ENCODE measurements around the gene CAMK2G. TPM values are rescaled to one million over a fixed set of nuclear protein-coding genes. Genes with fewer than 3 reads are reported as not detected.

CAMK2G gene
- total RNA-seq, 1 donor from 2014 or later = 15.9 TPM

- H3K27me3 Mint-ChIP-seq (ENCODE audit: insufficient read depth) = peaks cover 10% of the 10 kb centered on the region
- intact Hi-C loops (cut with micrococcal nuclease) = loop anchor here (10.0 kb wide), 2 partner anchors 128 to 1362 kb away; partner anchors contain the start of genes COMTD1 and SEC24C
- peaks cover 78% of the 10 kb centered on the region for H3K4me1 Mint-ChIP-seq (ENCODE audit: low read depth)
- H3K9me3 Mint-ChIP-seq = no peaks in the 10 kb centered on the region
- H3K27ac Mint-ChIP-seq = peak overlapping the region; percentile 36
- peaks cover 23% of the 10 kb centered on the region for H3K36me3 Mint-ChIP-seq (ENCODE audit: low read depth)
- peak overlapping the region; percentile 84 for H3K4me3 Mint-ChIP-seq
- DNase-seq (ENCODE audit: low spot score) = no peak
These were observed 1.1 kb downstream of the CAMK2G start for GRCh38 chr10:73873142-73873837.

GRCh38 chr10:73872190-73872710 lies 2.1 kb downstream of the CAMK2G start:
- H3K4me3 Mint-ChIP-seq = peak overlapping the region; percentile 84
- H3K4me1 Mint-ChIP-seq (ENCODE audit: low read depth) = peaks cover 79% of the 10 kb centered on the region
- DNase-seq (ENCODE audit: low spot score) = no peak
- H3K27me3 Mint-ChIP-seq (ENCODE audit: insufficient read depth) = peaks cover 6% of the 10 kb centered on the region
- peaks cover 23% of the 10 kb centered on the region for H3K36me3 Mint-ChIP-seq (ENCODE audit: low read depth)
- intact Hi-C loops (cut with micrococcal nuclease) = loop anchor here (10.0 kb wide), 2 partner anchors 127 to 1363 kb away; partner anchors contain the start of genes COMTD1 and SEC24C
- H3K27ac Mint-ChIP-seq = peak overlapping the region; percentile 10
- no peaks in the 10 kb centered on the region for H3K9me3 Mint-ChIP-seq

GRCh38 chr10:73871295-73872189 lies 2.8 kb downstream of the CAMK2G start:
- Mint-ChIP-seq H3K4me1 (ENCODE audit: low read depth) (peaks cover 79% of the 10 kb centered on the region), H3K27me3 (ENCODE audit: insufficient read depth) (no peaks in the 10 kb centered on the region), H3K9me3 (no peaks in the 10 kb centered on the region), H3K36me3 (ENCODE audit: low read depth) (peaks cover 23% of the 10 kb centered on the region), H3K27ac (no peak overlapping the region), H3K4me3 (peak overlapping the region; percentile 84)
- intact Hi-C loops (cut with micrococcal nuclease) = loop anchor here (10.0 kb wide), 2 partner anchors 127 to 1363 kb away; partner anchors contain the start of genes COMTD1 and SEC24C
- no peak for DNase-seq (ENCODE audit: low spot score)

- intact Hi-C loops (cut with micrococcal nuclease) = no loop called here
- no peak for DNase-seq (ENCODE audit: low spot score)
- Mint-ChIP-seq H3K9me3 (no peaks in the 10 kb centered on the region), H3K4me1 (ENCODE audit: low read depth) (peaks cover 92% of the 10 kb centered on the region), H3K27ac (peak overlapping the region; percentile 31), H3K27me3 (ENCODE audit: insufficient read depth) (no peaks in the 10 kb centered on the region), H3K36me3 (ENCODE audit: low read depth) (peaks cover 26% of the 10 kb centered on the region), H3K4me3 (no peak overlapping the region)
These were observed 5.6 kb downstream of the CAMK2G start for GRCh38 chr10:73868655-73869195.

- intact Hi-C loops (cut with micrococcal nuclease) = no loop called here
These were observed 6.3 kb downstream of the CAMK2G start for GRCh38 chr10:73867871-73868631.

GRCh38 chr10:73867126-73867807 lies 7.1 kb downstream of the CAMK2G start:
- Mint-ChIP-seq H3K4me3 (peak overlapping the region; percentile 40), H3K4me1 (ENCODE audit: low read depth) (peaks cover 96% of the 10 kb centered on the region), H3K27me3 (ENCODE audit: insufficient read depth) (no peaks in the 10 kb centered on the region), H3K27ac (peak overlapping the region; percentile 88), H3K36me3 (ENCODE audit: low read depth) (peaks cover 22% of the 10 kb centered on the region), H3K9me3 (no peaks in the 10 kb centered on the region)
- intact Hi-C loops (cut with micrococcal nuclease) = no loop called here
- no peak for DNase-seq (ENCODE audit: low spot score)

More at GRCh38 chr10:73867871-73868631, 6.3 kb downstream of the CAMK2G start:
- Mint-ChIP-seq H3K4me3 (no peak overlapping the region), H3K27me3 (ENCODE audit: insufficient read depth) (no peaks in the 10 kb centered on the region), H3K4me1 (ENCODE audit: low read depth) (peaks cover 95% of the 10 kb centered on the region), H3K9me3 (no peaks in the 10 kb centered on the region), H3K36me3 (ENCODE audit: low read depth) (peaks cover 26% of the 10 kb centered on the region), H3K27ac (peak overlapping the region; percentile 31)
- no peak for DNase-seq (ENCODE audit: low spot score)

DNA sequence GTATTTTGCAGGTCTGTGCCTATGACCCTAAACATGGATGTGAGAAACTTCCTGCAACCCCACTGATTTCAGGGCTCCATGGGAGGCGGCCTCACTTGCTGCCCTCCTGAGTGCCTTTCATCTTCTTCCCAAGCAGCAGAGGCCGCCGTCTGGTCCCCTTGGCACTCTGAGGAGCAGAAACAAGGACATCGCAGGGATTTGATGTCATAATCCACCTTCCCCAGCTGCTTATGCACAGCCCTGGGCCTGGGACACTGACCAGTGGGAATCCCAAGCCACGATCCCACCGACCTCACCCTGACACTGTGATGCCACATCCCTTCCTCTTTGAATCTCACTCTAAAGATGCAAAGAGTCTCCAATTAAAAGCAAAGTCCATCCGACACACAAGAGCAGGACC lies 7.7 kb downstream of the CAMK2G start:
- no peaks in the 10 kb centered on the region for H3K9me3 Mint-ChIP-seq
- peaks cover 92% of the 10 kb centered on the region for H3K4me1 Mint-ChIP-seq (ENCODE audit: low read depth)
- H3K27ac Mint-ChIP-seq = peak overlapping the region; percentile 88
- no peaks in the 10 kb centered on the region for H3K27me3 Mint-ChIP-seq (ENCODE audit: insufficient read depth)
- no peak for DNase-seq (ENCODE audit: low spot score)
- H3K4me3 Mint-ChIP-seq = peak overlapping the region; percentile 40
- intact Hi-C loops (cut with micrococcal nuclease) = no loop called here
- H3K36me3 Mint-ChIP-seq (ENCODE audit: low read depth) = peaks cover 20% of the 10 kb centered on the region

DNA sequence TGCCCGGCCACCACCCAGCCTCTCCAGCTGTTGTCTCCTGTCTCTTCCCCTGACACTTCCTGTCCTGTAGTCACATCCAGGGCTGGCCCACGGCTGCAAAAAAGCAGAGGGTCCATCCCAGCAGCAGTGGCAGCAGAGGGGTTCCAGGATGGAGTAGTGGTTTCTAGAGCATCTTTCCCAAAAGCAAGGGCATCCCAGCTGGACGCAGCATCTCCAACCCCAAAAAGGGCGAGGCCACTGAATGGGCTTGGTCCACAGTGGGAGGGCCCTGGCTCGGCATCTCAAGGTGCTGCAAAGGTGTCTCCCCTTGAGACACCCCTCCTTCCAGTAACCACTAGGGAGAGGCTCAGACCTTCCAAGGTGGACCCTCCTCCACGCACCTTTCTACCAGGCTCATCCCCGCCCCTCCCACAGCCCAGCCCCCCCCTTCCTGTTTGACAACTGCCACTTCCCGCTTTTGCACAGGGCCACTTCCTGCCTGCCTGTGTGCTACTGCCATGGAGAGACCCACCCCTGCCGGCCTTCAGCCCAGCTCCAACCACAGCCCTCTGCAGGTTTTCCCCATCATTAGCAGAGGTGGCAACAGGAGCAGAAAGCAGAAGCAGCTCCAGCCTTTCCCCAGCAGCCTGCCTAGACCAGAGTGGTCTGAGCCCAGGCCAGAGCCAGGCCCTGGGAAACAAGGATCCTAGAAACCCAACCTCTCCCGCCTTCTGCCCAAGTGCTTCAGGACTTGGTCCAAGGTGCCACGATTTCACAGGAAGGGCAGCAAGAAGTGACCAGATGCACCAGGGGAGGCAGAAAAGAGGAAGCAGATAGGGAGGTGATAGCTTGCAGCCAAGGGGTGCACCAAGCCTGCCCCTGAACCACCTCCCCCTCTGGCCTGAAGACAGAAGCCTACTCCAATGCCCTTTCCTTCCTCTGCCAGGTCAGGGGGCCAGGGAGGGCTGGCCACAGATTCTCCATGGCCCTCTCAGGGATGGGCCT lies 8.6 kb downstream of the CAMK2G start:
- Mint-ChIP-seq H3K9me3 (no peaks in the 10 kb centered on the region), H3K27ac (peak overlapping the region; percentile 88), H3K36me3 (ENCODE audit: low read depth) (peaks cover 18% of the 10 kb centered on the region), H3K27me3 (ENCODE audit: insufficient read depth) (no peaks in the 10 kb centered on the region), H3K4me3 (peak overlapping the region; percentile 71), H3K4me1 (ENCODE audit: low read depth) (peaks cover 86% of the 10 kb centered on the region)
- intact Hi-C loops (cut with micrococcal nuclease) = loop anchor here (1.0 kb wide), 1 partner anchor 9 kb away; the partner anchor contains the start of gene CAMK2G
- DNase-seq (ENCODE audit: low spot score) = peak; percentile 49

- intact Hi-C loops (cut with micrococcal nuclease) = loop anchor here (1.0 kb wide), 1 partner anchor 9 kb away; the partner anchor contains the start of gene CAMK2G
- DNase-seq (ENCODE audit: low spot score) = no peak
- Mint-ChIP-seq H3K36me3 (ENCODE audit: low read depth) (peaks cover 19% of the 10 kb centered on the region), H3K4me3 (peak overlapping the region; percentile 71), H3K27me3 (ENCODE audit: insufficient read depth) (no peaks in the 10 kb centered on the region), H3K9me3 (no peaks in the 10 kb centered on the region), H3K4me1 (ENCODE audit: low read depth) (peaks cover 86% of the 10 kb centered on the region), H3K27ac (peak overlapping the region; percentile 88)
These were observed 9.3 kb downstream of the CAMK2G start for GRCh38 chr10:73865107-73865458.

DNA sequence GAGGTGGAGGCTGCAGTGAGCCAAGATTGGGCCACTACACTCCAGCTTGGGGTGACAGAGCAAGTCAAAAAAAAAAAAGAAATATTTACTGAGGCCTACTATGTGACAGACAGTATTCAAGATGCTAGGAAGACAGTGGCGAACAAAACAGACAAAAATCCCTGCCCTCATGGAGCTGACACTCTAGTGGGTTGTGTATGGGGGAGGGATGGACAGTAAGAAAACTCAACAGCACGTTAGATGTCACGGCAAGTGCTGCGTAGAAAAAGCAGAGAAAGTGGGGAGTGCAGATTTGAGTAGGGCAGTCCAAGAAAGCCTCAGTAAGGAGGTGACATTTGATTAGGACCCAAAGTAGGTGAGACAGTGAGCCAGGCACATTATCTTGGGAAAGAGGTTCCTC lies 10.1 kb downstream of the CAMK2G start:
- Mint-ChIP-seq H3K27ac (peak overlapping the region; percentile 75), H3K27me3 (ENCODE audit: insufficient read depth) (no peaks in the 10 kb centered on the region), H3K9me3 (no peaks in the 10 kb centered on the region), H3K36me3 (ENCODE audit: low read depth) (peaks cover 21% of the 10 kb centered on the region), H3K4me1 (ENCODE audit: low read depth) (peaks cover 89% of the 10 kb centered on the region), H3K4me3 (peak overlapping the region; percentile 49)
- no peak for DNase-seq (ENCODE audit: low spot score)
- intact Hi-C loops (cut with micrococcal nuclease) = no loop called here

Measured in activated T-helper 1 cell treated with anti-CD3 and anti-CD28 coated beads, Interleukin-12 subunit alpha, Interleukin-12 subunit beta, Interleukin-2, Interleukin-4 antibody, amounts not matched to agents 30 ng/mL and 10 ng/mL and 1 ng/mL, durations not matched to agents 14 hours and 24 hours and 36 hours (primary cell).